Nephron progenitor cell (in vitro differentiated cells): Measurements from ENCODE around the gene CIB2.

Source experiments
- DNase-seq: peaks from one replicate; pipeline ENCODE4 v3.0.0; 2021
- H3K27ac Mint-ChIP-seq: 2 replicates; pipeline ENCODE4 v1.8.0; 2021; ENCODE audit warnings: mild to moderate bottlenecking, moderate library complexity, mixed read lengths
- H3K27me3 Mint-ChIP-seq: 2 replicates; pipeline ENCODE4 v1.8.0; 2021; ENCODE audit warnings: mild to moderate bottlenecking, low read depth, mixed read lengths; ENCODE audit not compliant: poor library complexity
- H3K36me3 Mint-ChIP-seq: 2 replicates; pipeline ENCODE4 v1.8.0; 2021; ENCODE audit warnings: low read depth, mixed read lengths
- H3K4me1 Mint-ChIP-seq: 2 replicates; pipeline ENCODE4 v1.8.0; 2021; ENCODE audit warnings: mixed read lengths
- H3K4me3 Mint-ChIP-seq: 2 replicates; pipeline ENCODE4 v1.8.0; 2021; ENCODE audit warnings: mild to moderate bottlenecking, moderate library complexity, mixed read lengths
- H3K9me3 Mint-ChIP-seq: 2 replicates; pipeline ENCODE4 v1.8.0; 2021; ENCODE audit warnings: mild to moderate bottlenecking, moderate library complexity, mixed read lengths
- CTCF ChIP-seq: fragments of 200-600 bp; sonication (generic); IDR thresholded peaks from 2 replicates; pipeline ENCODE4 v1.5.0; 2021; ENCODE audit warnings: antibody characterized with exemption

The CIB2 gene

GRCh38 chr15:78067328-78068228, 63.7 kb downstream of the CIB2 start:
- Mint-ChIP-seq H3K4me3 (no peak overlapping the region), H3K36me3 (no peaks in the 10 kb centered on the region), H3K9me3 (no peaks in the 10 kb centered on the region), H3K4me1 (peaks cover 66% of the 10 kb centered on the region), H3K27ac (no peak overlapping the region), H3K27me3 (peaks cover 3% of the 10 kb centered on the region)
- no peak for TF ChIP-seq CTCF
- no peak for DNase-seq

GRCh38 chr15:78065973-78066946, 65.0 kb downstream of the CIB2 start:
- no peak for TF ChIP-seq CTCF
- Mint-ChIP-seq H3K4me3 (no peak overlapping the region), H3K27me3 (peaks cover 3% of the 10 kb centered on the region), H3K36me3 (no peaks in the 10 kb centered on the region), H3K27ac (no peak overlapping the region), H3K9me3 (no peaks in the 10 kb centered on the region), H3K4me1 (peaks cover 64% of the 10 kb centered on the region)
- DNase-seq = no peak

GRCh38 chr15:78065284-78065872, 65.9 kb downstream of the CIB2 start:
- peaks cover 3% of the 10 kb centered on the region for H3K27me3 Mint-ChIP-seq
- no peaks in the 10 kb centered on the region for H3K36me3 Mint-ChIP-seq
- H3K9me3 Mint-ChIP-seq = no peaks in the 10 kb centered on the region
- peaks cover 62% of the 10 kb centered on the region for H3K4me1 Mint-ChIP-seq
- no peak overlapping the region for H3K27ac Mint-ChIP-seq
- no peak overlapping the region for H3K4me3 Mint-ChIP-seq
- no peak for DNase-seq
- no peak for TF ChIP-seq CTCF

GRCh38 chr15:78064544-78064943, 66.7 kb downstream of the CIB2 start:
- no peak overlapping the region for H3K4me3 Mint-ChIP-seq
- DNase-seq = no peak
- H3K9me3 Mint-ChIP-seq = no peaks in the 10 kb centered on the region
- no peak for TF ChIP-seq CTCF
- H3K27me3 Mint-ChIP-seq = peaks cover 3% of the 10 kb centered on the region
- no peaks in the 10 kb centered on the region for H3K36me3 Mint-ChIP-seq
- no peak overlapping the region for H3K27ac Mint-ChIP-seq
- peaks cover 54% of the 10 kb centered on the region for H3K4me1 Mint-ChIP-seq

GRCh38 chr15:78063970-78064385, 67.3 kb downstream of the CIB2 start:
- no peak overlapping the region for H3K27ac Mint-ChIP-seq
- H3K9me3 Mint-ChIP-seq = no peaks in the 10 kb centered on the region
- DNase-seq = no peak
- TF ChIP-seq CTCF = no peak
- H3K4me1 Mint-ChIP-seq = peaks cover 48% of the 10 kb centered on the region
- no peaks in the 10 kb centered on the region for H3K36me3 Mint-ChIP-seq
- peaks cover under 1% of the 10 kb centered on the region for H3K27me3 Mint-ChIP-seq
- no peak overlapping the region for H3K4me3 Mint-ChIP-seq
